HPDE6-E6E7 (cell line): Measurements from ENCODE around the gene UBXN7.
A peak's percentile ranks its signal among the peaks of the same experiment; 100 is the strongest.
"Not testable (repeated sequence)": the region's sequence is repeated elsewhere in the genome, so short reads cannot be mapped to it uniquely, and the experiment has no call there.

ENCODE experiments used
- DNase-seq: peaks from one replicate; pipeline ENCODE4 v3.0.0; 2011; ENCODE audit warnings: missing footprints; ENCODE audit errors: extremely low spot score

The UBXN7 gene

DNA sequence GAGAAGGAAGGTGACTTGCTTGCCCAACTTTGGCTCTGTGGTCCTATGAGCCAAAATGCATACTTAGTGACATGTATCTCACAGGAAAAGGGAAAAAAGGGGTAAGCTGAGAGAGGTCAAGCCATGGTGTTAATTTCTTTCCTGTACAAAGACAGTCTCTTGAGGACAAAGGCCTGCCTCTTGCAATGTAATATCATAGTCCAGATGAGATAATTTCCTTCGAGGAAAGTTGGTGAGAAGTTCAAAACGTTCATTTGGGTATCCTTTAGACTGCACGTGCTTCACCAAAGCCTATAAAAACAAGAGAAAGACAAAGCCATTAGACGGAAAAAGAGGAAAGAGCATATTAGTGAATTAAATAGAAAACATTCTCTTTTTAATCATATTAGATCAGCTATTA, 75.7 kb downstream of the UBXN7 start:
- DNase-seq = no peak

DNA sequence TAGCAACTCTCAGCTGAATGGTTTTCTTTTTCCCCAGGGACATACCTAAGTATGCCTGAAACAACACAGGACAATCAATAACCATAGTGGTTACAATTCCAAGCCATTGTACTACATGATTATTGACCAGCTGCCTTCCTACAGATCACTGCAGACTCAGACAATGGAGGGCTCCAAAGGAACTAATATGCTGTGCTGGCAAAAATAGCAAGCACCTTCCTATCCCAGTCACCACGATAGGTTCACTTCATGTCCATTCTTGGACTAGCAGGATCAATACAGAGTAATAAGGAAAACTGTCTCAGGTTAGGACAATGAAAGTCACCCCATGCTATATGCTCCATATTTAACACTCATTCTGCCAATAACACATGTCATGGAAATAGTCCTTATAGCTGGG, 76.6 kb downstream of the UBXN7 start:
- DNase-seq = no peak

DNA sequence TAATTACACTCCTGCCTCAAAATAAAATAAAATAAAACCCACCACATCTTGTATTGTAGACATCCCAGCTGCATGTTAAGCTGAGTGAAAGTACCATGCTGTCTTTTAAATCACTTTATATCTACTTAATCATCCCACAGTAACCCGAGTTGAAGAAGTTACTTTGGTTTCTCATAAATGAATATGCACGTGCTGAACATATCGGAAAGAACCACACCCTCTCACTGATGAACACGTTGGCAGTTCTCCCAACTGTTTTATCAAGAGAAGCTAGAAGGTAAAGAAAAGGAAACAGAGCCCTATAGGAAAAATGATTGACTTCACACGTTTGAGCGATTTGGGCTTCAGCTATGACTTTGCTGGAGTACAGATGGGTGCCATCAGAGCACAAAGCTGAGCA, 78.1 kb downstream of the UBXN7 start:
- no peak for DNase-seq

DNA sequence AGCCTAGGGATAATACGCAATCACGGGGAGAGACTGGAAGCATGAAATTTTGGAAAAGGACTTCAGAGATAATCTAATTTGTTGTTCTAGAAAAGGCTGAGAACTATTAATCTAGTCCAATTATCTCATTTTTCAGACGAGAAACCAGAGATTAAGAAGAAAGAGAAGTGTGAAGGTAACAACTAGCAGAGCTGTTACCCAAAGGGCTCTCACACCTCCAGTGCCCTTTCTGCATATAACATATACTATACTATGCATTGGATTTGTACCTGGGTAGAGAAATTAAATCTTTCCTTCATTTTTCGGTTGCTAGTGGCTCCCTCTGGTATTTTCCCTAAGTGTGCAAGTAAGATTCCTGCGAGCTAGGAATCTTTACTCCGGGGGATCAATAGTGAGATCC, 80.7 kb downstream of the UBXN7 start:
- DNase-seq = no peak

DNA sequence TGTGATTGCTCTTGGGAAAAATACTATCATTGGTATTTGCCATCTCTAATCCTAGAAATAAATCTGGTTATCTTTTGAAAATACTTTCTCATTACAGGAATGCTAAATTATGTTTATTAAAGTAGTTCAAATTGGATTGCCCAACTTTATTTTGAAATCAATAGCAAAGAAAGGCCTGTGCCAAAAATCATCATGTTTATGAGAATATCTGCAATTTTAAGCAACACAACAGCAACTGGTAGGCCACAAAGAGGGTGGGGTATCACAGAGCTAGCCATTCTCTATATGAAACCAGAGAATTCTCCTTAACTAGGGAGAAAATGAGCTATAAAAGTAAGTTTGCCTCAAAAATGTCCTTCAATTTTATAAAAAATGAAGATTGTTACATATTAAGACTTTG, 82.2 kb downstream of the UBXN7 start:
- no peak for DNase-seq

DNA sequence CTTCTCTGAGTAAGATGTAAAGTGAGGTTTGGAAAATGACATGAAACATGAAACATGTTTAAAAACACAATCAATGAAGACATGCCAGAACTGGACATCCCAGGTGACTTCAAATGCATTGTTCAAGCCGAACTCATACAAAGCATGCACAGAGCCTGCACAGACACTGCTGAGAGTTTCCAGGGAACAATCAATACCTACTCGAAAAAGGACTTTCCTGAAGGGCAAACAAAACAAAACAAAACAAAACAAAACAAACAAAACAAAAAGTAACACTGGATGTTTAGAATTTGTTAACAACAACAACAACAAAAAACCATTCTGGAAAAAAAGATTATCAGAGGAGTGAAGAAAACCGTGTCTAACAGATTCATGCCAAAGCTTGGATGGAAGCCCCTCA, 83.5 kb downstream of the UBXN7 start:
- DNase-seq = no peak

DNA sequence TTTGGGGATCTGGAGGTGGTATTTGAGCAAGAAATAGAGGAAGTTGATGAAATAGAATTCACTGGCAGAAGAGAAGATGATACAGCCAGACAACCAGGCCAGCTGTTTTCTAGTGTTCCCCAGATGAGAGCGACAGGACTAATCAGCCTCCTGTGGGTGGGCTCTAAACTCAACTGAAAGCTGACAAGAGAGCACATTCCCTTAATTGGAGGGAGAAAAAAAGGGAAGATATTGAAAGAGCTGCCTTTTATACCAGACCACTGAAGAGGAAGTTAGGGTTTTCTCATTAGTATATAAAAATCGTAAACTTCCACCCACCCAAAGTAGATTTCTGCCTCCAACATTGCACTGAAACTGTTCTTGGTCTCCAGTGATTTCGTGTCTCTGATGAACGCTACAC, 87.6 kb downstream of the UBXN7 start:
- DNase-seq = no peak

DNA sequence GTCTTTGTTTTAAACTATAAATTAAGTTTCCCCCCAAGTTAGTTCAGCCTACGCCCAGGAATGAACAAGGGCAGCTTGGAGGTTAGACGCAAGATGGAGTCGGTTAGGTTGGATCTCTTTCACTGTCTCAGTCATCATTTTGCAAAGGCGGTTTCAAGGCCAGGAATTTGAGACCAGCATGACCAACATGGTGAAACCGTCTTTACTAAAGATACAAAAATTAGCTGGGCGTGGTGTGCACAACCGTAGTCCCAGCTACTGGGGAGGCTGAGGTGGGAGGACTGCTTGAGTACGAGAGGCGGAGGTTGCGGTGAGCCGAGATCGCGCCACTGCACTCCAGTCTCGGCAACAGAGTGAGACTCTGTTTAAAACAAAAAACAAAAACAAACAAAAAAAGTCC, 88.3 kb downstream of the UBXN7 start:
- DNase-seq = not testable (repeated sequence)

DNA sequence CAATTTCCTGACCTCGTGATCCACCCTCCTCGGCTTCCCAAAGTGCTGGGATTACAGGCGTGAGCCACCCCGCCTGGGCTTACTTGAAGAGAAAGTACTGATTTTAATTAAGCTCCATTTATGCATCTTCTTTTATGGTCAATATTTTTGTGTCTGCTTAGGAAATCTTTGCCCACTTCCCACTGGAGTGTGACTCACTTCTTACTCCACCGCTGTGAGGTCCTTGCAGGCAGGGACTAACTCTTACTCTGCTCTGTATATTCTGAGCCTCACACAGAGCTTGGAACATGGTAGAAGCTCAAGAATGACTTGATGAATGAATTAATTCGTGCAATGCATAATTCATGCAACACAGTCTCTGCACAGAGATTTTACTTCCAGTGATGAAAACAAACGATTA, 91.1 kb downstream of the UBXN7 start:
- DNase-seq = peak; percentile 33

DNA sequence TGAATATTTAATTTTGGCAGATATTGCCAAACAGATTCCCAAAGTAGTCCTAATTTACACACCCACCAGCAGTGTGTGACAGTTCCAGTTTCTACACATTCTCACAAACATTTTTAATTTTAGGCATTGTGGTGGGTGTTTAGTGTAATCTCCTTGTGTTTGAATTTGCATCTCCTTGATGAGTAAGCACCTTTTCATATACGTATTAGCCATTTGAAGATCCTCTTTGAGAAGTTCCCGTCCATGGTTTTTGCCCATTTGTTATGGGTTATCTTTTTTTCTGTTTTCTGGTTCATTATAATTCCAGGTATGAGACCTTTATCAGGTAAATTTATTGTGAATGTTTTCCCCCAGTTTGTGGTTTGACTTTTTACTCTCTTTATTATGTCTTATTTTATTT, 91.8 kb downstream of the UBXN7 start:
- DNase-seq = no peak

DNA sequence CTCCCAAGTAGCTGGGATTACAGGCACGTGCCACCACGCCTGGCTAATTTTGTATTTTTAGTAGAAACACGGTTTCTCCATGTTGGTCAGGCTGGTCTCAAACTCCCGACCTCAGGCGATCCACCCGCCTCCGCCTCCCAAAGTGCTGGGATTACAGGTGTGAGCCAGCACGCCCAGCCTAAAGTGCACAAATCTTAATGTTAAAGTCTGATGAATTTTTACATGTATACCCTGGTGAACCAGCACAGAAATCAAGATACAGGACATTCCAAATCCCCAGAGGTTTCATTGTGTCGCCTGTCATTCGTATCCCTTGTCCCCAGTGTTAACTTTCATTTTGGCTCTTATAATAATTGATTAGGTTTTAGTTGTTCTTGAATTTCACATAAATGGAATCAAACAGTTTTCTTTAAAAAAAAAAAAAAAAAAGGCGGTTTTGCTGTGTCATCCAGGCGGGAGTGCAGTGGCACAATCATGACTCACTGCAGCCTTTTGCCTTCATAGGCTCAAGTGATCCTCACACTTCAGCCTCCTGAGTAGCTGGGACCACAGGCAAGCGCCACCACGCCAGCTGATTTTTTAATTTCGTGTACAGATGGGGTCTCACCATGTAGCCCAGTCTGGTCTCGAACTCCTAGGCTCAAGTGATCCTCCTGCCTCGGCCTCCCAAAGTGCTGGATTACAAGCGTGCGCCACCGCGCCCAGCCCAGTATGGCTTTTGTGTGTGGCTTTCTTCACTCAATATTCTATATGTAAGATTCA, 92.6 kb downstream of the UBXN7 start:
- DNase-seq = no peak

DNA sequence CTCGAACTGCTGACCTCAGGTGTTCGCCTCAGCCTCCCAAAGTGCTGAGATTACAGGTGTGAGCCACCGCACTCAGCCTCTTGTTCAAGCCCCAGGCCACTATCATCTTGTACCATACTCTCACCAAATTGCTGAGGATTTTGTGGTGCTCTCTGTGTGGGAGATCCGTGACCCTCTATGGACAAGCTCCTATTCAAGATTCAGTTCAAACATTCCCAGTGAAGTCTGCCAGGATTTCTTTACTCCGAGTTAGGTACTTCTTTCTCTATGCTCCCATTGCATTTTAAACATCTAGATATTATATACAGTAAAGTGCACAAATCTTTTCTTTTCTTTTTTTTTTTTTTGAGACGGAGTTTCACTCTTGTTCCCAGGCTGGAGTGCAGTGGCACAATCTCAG, 93.2 kb downstream of the UBXN7 start:
- DNase-seq = no peak

DNA sequence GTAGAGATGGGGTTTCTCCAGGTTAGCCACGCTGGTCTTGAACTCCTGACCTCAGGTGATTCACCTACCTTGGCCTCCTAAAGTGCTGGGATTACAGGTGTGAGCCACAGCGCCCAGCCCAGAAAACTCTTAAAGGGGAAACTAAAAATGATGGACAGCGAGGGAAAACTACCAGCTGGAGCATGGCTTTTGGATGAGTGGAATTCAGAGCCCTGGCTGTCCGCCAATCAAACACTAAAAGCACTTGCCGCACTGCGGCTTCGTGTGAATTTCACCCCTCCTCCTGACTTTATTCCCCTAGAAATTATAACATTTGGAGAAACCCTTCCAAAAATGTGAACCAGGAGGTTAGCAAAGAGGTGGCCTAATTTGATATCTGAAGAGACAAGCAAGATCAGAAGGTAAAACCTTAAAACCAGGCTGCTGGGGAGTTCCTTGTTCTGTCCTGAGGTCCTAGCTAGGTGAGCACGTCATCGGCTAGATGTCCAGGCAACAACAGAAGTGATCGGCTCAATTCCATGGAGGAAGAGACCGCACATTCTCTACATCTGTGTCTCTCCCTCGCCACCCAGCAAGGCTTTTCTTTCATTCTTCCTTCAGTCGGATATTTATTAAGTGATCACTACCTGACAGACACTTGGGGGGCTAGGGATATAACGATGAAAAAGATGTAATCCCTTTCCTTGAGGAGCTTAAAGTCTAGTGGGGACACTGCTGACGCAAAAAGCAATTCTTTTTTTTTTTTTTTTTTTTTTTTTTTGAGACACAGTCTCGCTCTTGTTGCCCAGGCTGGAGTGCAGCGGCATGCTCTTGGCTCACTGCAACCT, 95.7 kb downstream of the UBXN7 start:
- no peak for DNase-seq

DNA sequence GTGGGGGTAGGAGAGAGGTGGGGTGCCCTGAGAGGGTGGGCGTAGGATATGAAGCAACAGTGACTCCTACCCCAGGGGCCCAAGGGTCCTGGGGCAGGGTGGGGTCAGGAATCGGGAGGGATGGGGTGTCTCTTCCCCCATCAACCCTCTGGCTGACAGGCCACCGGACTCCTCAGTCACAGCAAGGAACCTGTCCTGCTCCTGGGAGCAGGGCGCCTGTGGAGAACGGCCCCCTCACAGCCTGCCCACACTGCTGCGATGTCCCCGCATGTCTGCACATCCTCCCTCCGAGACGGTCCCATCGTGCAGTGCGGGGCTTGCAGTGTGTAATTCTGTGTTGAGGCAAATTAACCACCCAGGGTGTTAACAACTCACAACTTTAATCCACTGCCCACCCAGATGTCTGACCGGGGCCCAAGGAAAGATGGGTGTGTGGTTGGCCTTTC, 96.7 kb downstream of the UBXN7 start:
- no peak for DNase-seq

DNA sequence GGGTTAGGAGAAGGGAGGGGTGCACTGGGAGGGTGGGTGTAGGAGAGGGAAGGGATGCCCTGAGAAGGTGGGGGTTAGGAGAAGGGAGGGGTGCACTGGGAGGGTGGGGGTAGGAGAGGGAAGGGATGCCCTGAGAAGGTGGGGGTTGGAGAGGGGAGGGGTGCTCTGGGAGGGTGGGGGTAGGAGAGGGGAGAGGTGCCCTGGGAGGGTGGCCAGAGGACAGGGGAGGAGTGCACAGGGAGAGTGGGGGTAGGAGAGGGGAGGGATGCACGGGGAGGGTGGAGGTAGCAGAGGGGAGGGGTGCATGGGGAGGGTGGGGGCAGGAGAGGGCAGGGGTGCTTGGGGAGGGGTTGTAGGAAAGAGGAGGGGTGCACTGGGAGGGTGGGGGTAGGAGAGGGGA, 97.2 kb downstream of the UBXN7 start:
- DNase-seq = no peak

DNA sequence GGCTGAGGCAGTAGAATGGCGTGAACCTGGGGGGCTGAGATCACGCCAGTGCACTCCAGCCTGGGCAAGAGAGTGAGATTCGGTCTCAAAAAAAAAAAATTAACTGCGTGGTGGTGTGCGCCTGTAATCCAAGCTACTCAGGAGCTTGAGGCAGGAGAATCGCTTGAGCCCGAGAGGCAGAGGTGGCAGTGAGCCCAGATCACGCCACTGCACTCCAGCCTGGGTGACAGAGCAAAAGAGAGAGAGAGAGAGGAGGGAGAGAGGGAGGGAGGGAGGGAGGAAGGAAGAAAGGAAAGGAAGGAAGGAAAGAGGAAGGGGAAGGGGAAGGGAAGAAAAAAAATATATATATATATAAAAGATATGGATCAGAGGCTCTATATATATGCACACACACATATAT, 100.1 kb downstream of the UBXN7 start:
- no peak for DNase-seq

DNA sequence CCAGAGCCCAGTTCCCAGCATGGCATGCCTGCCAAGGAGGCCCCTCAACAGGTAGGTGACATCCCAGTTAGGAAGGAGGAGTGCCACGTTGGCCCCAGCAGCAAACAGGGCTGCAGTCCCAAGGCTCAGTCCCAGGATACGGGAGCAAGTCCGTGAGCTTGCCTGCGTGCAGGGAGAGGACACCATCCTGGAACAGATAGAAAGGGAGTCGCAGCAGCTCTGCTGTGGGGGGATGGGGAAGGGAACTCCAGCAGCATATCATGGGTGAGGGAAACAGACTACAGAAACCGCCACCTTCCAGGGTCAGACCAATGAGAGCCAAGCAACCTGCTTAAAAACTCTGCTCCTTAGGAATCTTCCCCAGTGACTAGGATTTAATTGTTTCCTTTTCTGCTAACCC, 104.8 kb downstream of the UBXN7 start:
- DNase-seq = no peak

DNA sequence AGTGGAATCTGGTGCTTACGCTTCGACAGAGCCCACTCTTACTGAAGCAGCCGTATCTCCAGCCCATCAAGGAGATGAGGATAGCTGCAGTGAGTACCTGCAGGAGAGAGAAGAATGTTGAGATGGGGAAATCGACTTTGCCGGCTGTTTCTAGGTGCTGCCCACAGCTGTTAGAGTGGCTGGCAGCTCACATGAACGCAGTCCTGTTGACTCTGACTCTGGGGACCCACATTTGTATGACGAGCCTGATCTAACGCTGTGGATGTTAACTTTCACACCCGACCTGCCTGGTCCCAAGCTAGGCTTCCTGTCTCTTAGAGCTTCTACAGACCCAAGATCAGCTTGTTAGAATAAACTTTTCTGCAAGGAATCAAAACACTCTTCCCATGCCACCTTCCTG, 105.3 kb downstream of the UBXN7 start:
- no peak for DNase-seq

DNA sequence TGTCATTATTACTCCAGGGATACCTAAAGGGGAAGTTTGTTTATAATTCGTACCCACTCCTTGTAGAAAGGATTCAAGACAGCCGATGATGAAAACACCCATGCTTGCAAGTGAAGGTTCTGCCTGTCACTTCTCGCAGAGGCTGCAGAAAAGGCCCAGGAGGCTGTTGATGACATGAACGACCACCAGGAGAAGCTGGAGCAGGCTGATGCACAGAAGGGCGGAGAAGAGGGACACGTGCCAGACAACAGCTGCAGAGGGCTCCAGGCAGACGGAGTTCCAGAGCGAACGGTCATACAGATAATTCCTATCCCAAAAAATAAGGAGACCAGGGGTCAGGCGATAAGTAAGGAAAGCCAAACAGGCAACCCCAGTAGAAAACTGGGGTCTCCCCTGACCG, 108.5 kb downstream of the UBXN7 start:
- DNase-seq = no peak

DNA sequence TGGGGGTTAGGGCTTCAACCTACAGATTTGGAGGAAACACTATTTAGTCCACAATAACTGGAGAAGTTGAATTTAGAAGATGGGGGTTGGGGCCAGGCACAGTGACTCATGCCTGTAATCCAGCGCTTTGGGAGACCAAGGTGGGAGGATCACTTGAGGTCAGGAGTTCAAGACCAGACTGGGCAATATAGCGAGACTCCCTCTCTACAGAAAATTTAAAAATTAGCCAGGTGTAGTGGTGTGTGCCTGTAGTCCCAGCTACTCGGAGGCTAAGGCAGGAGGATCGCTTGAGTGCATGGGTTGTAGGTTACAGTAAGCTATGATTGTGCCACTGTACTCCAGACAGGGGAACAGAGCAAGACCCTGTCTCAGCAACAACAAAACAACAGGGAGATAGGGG, 109.2 kb downstream of the UBXN7 start:
- no peak for DNase-seq

DNA sequence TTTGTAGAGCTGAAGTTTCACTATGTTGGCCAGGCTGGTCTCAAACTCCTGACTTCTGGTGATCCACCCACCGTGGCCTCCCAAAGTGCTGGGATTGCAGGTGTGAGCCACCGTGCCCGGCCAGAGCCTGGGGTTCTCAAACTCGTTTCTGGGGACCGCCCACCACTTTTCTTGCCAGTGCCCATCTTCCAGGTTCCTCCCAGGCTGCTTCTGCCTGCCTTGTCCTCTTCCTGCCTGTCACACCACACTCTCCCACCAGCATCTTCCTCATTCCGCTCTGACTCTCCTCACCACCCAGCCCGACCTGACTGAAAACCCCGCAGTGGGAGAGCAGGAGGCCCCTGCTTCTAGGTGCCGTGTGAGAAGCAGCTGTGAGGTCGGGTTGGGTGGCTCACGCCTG, 111.1 kb downstream of the UBXN7 start:
- DNase-seq = no peak

DNA sequence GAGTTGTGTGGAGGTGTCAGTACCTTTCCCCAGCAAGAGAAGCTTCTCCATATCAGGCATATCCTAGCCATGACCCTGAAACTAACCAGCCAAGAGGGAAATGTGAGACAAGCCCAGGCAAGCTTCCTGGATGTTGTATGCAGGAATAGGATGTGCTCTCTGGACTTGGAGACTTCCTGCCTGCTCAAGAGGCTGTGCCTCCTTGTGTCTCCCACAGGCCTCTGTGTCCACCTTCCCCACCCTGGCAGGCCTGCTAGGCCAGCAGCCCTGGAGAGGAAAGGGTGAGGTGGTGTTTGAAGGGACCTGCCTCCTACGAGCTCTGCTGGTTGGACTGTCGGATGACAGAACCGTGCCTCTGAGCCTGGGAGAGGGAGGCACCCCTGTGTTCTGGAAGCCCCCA, 112.1 kb downstream of the UBXN7 start:
- peak; percentile 65 for DNase-seq
